ENCODE results near the gene EXOC1. TPM values are rescaled to one million over a fixed set of nuclear protein-coding genes. Genes with fewer than 3 reads are reported as not detected.

The EXOC1 gene
- total and polyA plus RNA-seq, 2 of the 4 experiments (the other 2 are of a cell fraction) = 19.9 to 49.5 TPM

- Histone ChIP-seq H2BK5ac (ENCODE audit: low read depth, low read length, poor library complexity, severe bottlenecking) (no peak overlapping the region), H2BK15ac (ENCODE audit: low read depth, low read length) (no peak overlapping the region), H2BK20ac (ENCODE audit: low read depth, low read length) (no peak overlapping the region), H3K4ac (ENCODE audit: low read depth, low read length) (no peak overlapping the region), H3K23ac (ENCODE audit: low read depth, low read length) (no peak overlapping the region), H2BK120ac (ENCODE audit: low read depth, low read length) (no peak overlapping the region), H3K18ac (ENCODE audit: low read depth, low read length) (no peak overlapping the region), H3K9me3 (ENCODE audit: control insufficient read depth, insufficient read depth, low read length) (no peaks in the 10 kb centered on the region), H3K27me3 (ENCODE audit: control insufficient read depth, insufficient read depth, low read length) (peaks cover 2% of the 10 kb centered on the region; the same call in 1 of the 2 replicates), H4K8ac (ENCODE audit: low read depth in 2 of 2, low read length in 2 of 2) (no peak overlapping the region), H4K5ac (ENCODE audit: low read depth, low read length) (no peak overlapping the region), H3K36me3 (ENCODE audit: control insufficient read depth, insufficient read depth, low read length) (no peaks in the 10 kb centered on the region), H2AFZ (replicated peaks; ENCODE audit: low read length, poor library complexity) (no peak overlapping the region), H2AK9ac (replicated peaks; ENCODE audit: low read depth, low read length, poor library complexity) (no peak overlapping the region), H3K4me3 (ENCODE audit: insufficient read depth, low read depth, low read length) (no peak overlapping the region), H4K20me1 (ENCODE audit: insufficient read depth, low read length) (no peaks in the 10 kb centered on the region), H2AK5ac (ENCODE audit: low read depth, low read length) (no peak overlapping the region), H3K79me1 (ENCODE audit: low read depth in 1 of 2, low read length in 2 of 2) (no peaks in the 10 kb centered on the region), H3K9me1 (ENCODE audit: insufficient read depth, low read length) (no peaks in the 10 kb centered on the region), H3K4me1 (ENCODE audit: control insufficient read depth, insufficient read depth, low read length) (no peaks in the 10 kb centered on the region), H3K56ac (ENCODE audit: extremely low read depth, insufficient read depth, low read length) (no peak overlapping the region), H3K4me2 (ENCODE audit: low read depth, low read length) (no peak overlapping the region), H3K9ac (ENCODE audit: low read depth, low read length) (no peak overlapping the region), H4K91ac (ENCODE audit: insufficient read depth, low read depth, low read length) (no peak overlapping the region), H3K14ac (replicated peaks; ENCODE audit: low read depth, low read length) (no peak overlapping the region), H3K27ac (ENCODE audit: insufficient read depth, low read length) (no peak overlapping the region)
- no CpG with 5 or more reads among the region's 2 CpGs for WGBS, 2 experiments (ENCODE audit: extremely low coverage in 2 of 2, insufficient read length in 1 of 2)
- intact Hi-C loops (cut with micrococcal nuclease) (no loop called here), dilution Hi-C loops (cut with HindIII; ENCODE audit: low sequenced_read_pairs, unreplicated experiment) (no loop called here), in situ Hi-C loops (cut with MboI; ENCODE audit: low sequenced_read_pairs) (no loop called here)
- no TSS peak for BruUV-seq (replicated peaks)
- TF ChIP-seq CTCF (conservative IDR thresholded peaks at IDR 0.05; ENCODE audit: low read depth, low read length) (no peak), SMC3 (IDR thresholded peaks at IDR 0.05; ENCODE audit: low read depth, low read length) (no peak), BHLHE40 (IDR thresholded peaks at IDR 0.05; ENCODE audit: low read depth, low read length) (no peak), CEBPB (IDR thresholded peaks at IDR 0.05; ENCODE audit: low read depth, low read length) (no peak), USF2 (IDR thresholded peaks at IDR 0.05; ENCODE audit: low read depth, low read length) (no peak)
- TF ChIP-seq, protein P1, sequence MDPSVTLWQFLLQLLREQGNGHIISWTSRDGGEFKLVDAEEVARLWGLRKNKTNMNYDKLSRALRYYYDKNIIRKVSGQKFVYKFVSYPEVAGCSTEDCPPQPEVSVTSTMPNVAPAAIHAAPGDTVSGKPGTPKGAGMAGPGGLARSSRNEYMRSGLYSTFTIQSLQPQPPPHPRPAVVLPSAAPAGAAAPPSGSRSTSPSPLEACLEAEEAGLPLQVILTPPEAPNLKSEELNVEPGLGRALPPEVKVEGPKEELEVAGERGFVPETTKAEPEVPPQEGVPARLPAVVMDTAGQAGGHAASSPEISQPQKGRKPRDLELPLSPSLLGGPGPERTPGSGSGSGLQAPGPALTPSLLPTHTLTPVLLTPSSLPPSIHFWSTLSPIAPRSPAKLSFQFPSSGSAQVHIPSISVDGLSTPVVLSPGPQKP (IDR thresholded peaks at IDR 0.05; ENCODE audit: borderline replicate concordance, low read depth, low read length) = no peak
- CTCF ChIA-PET = no interaction called here
- POLR2A ChIA-PET (ENCODE audit: unreplicated experiment) = no interaction called here
- DNase-seq = no peak
- no peak for ATAC-seq (ENCODE audit: low read depth)
Observed at GRCh38 chr4:55827582-55827981, 25.9 kb upstream of the EXOC1 start.
